Stomach (tissue), 9 donors: ENCODE results near the gene STRN4. TPM values are rescaled to one million over a fixed set of nuclear protein-coding genes. Genes with fewer than 3 reads are reported as not detected.

Experiments used
- DNase-seq, 2 donors: peaks; one replicate each; pipeline versions ENCODE4 v3.0.0 to v3.0.0-alpha.2; 2013 to 2019
- H3K27ac ChIP-seq, 5 donors: fragments of 200-600 bp in 4 of 5; sonication (generic) in 4 of 5; one replicate each; pipeline ENCODE4 v1.5.1; 2013 to 2019; ENCODE audit warnings: mild to moderate bottlenecking in 1 of 5, moderate library complexity in 1 of 5
- H3K27me3 ChIP-seq, 3 donors: fragments of 200-600 bp; sonication (generic); one replicate each; pipeline ENCODE4 v1.5.1; 2017 to 2019; ENCODE audit warnings: mixed run types in 1 of 3
- H3K36me3 ChIP-seq, 4 donors: fragments of 200-600 bp; sonication (generic); 1 replicate in 3 of 4; 2 replicates in 1 of 4; pipeline ENCODE4 v1.5.1; 2016 to 2019
- H3K4me1 ChIP-seq, 4 donors: fragments of 200-600 bp; sonication (generic); one replicate each; pipeline ENCODE4 v1.5.1; 2016 to 2019
- H3K4me3 ChIP-seq, 4 donors: fragments of 200-600 bp; sonication (generic) in 3 of 4; one replicate each; pipeline ENCODE4 v1.5.1; 2016 to 2019; ENCODE audit warnings: mild to moderate bottlenecking in 1 of 4
- H3K9me3 ChIP-seq, 4 donors: fragments of 200-600 bp; sonication (generic); one replicate each; pipeline ENCODE4 v1.5.1; 2016 to 2019
- CTCF ChIP-seq, 7 experiments: fragments of 450-650 bp in 4 of 7; fragments of 200-600 bp in 3 of 7; sonication (generic) in 3 of 7; IDR thresholded peaks; one replicate each; pipeline ENCODE4 v1.5.1; 2016 to 2019; ENCODE audit warnings: antibody characterized with exemption in 7 of 7, control low read depth in 2 of 7, mild to moderate bottlenecking in 1 of 7
- EP300 ChIP-seq: sonication (generic); formaldehyde crosslinking; IDR thresholded peaks from one replicate; pipeline ENCODE4 v1.6.1; 2017; ENCODE audit warnings: antibody characterized with exemption
- POLR2A ChIP-seq, 4 donors: fragments of 450-650 bp; IDR thresholded peaks; one replicate each; pipeline ENCODE4 v1.6.1; 2016; ENCODE audit warnings: antibody characterized with exemption in 4 of 4, control low read depth in 2 of 4, mild to moderate bottlenecking in 1 of 4, moderate library complexity in 1 of 4
- POLR2AphosphoS5 ChIP-seq, 3 donors: sonication (generic); formaldehyde crosslinking; IDR thresholded peaks; one replicate each; pipeline ENCODE4 v1.6.1; 2016; ENCODE audit warnings: antibody characterized with exemption in 3 of 3
- WGBS, 5 donors: extraction: QIAGEN DNeasy Blood & Tissue Kit in 3 of 5; methylation state at CpG; one replicate each; pipeline versions ENCODE4 v1.1.5 to v1.1.7; 2013 to 2018; 5-methylcytosine and 5-hydroxymethylcytosine counted together
- intact Hi-C: fragments of 100-400 bp; cut with DNase I; formaldehyde crosslinking; loops from one replicate; pipeline ENCODE4 v1.15.1; 2023; ENCODE audit warnings: low total_unique reads
- polyA plus RNA-seq, 3 donors: library from polyadenylated mRNA; stranded (reverse); fragments of 200-250 nt; gene quantifications; one replicate each; pipeline ENCODE4 v1.2.3, GENCODE V29; 2013
- total RNA-seq, 5 donors: library from RNA; depleted of rRNA; stranded (reverse); fragments of >200 nt; gene quantifications; one replicate each; pipeline versions ENCODE4 v1.1.0 to v1.2.3, GENCODE V29; 2014 to 2016
- donor health status: healthy with polysubstance abuse.
- donor health status: Bipolar disorder and iron deficiency.
- donor health status: healthy.

Gene STRN4
- total and polyA plus RNA-seq, 8 donors = 37.1 to 373 (median 62.1) TPM

DNA sequence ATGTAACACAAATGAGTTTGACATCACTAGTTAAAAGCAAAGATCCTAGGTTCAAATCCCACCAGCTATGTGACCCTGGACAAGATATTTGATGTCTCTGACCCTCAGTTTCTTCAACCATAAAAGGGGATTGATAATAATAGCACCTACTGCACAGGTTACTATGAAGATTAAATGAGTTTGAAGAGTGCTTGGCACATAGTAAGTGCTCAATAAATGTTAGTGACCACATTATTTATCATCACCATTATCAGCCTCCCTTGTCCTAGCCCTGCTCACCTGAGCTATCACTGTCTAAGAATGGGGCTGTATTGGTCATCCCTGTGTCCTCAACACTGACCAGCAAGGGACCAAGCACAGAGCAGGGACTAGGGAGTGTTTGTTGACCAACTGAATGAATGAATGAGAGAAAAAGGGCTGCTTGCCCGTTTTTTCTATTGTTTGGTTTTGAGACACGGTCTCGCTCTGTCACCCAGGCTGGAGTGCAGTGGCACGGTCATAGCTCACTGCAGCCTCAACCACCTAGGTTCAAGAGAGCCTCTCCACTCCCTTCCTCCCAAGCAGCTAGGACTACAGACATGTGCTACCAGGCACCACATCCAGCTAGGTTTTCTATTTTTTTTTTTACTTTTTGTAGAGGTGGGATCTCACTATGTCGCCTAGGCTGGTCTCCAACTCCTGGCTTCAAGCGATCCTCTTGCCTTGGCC, 58.7 kb downstream of the STRN4 start:
- H3K27ac ChIP-seq = no peak overlapping the region
- peaks cover 90 to 100% (median 100%) of the 10 kb centered on the region in 4 donors for H3K36me3 ChIP-seq
- H3K27me3 ChIP-seq = no peaks in the 10 kb centered on the region
- DNase-seq = no peak
- H3K9me3 ChIP-seq = no peaks in the 10 kb centered on the region
- H3K4me3 ChIP-seq = no peak overlapping the region
- WGBS, 5 donors = 89 to 93% (median 93%) methylated on average over 6 of the region's 6 CpGs
- TF ChIP-seq POLR2AphosphoS5 (IDR thresholded peaks at IDR 0.05) (no peak), POLR2A (IDR thresholded peaks at IDR 0.05) (no peak), EP300 (no peak), CTCF (IDR thresholded peaks at IDR 0.05) (no peak)
- no peaks in the 10 kb centered on the region for H3K4me1 ChIP-seq
- intact Hi-C loops = no loop called here

DNA sequence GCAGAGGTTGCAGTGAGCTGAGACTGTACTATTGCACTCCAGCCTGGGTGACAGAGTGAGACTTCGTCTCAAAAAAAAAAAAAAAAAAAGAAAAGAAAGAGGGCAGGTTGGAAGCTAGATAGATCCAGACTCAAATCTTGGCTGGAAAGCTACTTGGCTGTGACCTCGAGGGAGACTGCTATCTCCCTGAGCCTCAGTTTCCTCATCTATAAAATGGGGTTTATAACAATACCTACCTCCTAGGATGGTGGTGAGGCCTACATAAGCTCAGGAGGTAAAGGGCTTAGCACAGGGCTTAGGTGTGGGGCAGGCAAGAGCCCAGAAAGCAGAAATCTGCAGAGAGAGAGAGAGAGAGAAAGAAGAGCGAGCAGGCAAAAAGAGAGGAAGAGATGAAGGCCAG, 61.1 kb downstream of the STRN4 start:
- Histone ChIP-seq H3K36me3 (peaks cover 75 to 100% (median 100%) of the 10 kb centered on the region in 4 donors), H3K4me1 (no peaks in the 10 kb centered on the region), H3K27ac (no peak overlapping the region), H3K4me3 (no peak overlapping the region), H3K27me3 (no peaks in the 10 kb centered on the region), H3K9me3 (no peaks in the 10 kb centered on the region)
- TF ChIP-seq POLR2A (IDR thresholded peaks at IDR 0.05) = no peak
- no peak for TF ChIP-seq CTCF (IDR thresholded peaks at IDR 0.05)
- 58 to 88% (median 75%) methylated on average over 2 to 3 of the region's 3 CpGs for WGBS, 5 donors
- DNase-seq = no peak
- intact Hi-C loops = no loop called here

DNA sequence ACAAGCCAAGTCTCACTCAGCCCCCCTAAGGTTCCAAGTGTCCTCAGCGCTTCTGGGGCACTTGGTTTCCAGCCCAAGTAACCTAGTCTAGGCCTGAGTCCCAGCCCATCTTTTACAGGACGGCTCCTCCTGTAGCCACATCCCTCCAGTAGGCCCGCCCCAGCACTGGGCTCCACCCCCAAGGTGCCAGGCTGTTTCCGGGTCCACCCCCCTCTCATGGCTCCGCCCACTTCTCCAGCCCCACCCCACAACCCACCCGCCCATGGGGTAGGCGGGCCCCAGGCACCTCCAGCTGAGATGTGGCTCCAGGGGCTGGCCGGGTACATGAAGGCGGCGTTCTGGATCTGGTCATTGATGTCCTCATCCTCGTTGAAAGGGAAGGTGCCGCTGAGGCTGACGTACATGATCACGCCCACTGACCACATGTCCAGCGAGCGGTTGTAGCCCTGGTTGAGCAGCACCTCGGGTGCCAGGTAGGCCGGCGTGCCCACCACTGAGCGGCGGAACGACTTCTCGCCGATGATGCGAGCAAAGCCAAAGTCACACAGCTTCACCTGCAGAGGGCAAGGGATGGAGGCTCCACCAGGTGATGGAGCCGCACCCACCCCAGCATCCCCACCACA, 68.0 kb downstream of the STRN4 start:
- Histone ChIP-seq H3K36me3 (peaks cover 68 to 100% (median 100%) of the 10 kb centered on the region in 4 donors), H3K4me3 (no peak overlapping the region), H3K9me3 (no peaks in the 10 kb centered on the region), H3K4me1 (no peaks in the 10 kb centered on the region), H3K27ac (no peak overlapping the region), H3K27me3 (no peaks in the 10 kb centered on the region)
- TF ChIP-seq CTCF (IDR thresholded peaks at IDR 0.05) = no peak
- no peak for TF ChIP-seq EP300
- TF ChIP-seq POLR2A (IDR thresholded peaks at IDR 0.05) = no peak
- no peak for TF ChIP-seq POLR2AphosphoS5 (IDR thresholded peaks at IDR 0.05)
- intact Hi-C loops = no loop called here
- 81 to 86% (median 85%) methylated on average over 21 to 26 of the region's 26 CpGs for WGBS, 5 donors
- DNase-seq = peak; percentile 31 to 45

DNA sequence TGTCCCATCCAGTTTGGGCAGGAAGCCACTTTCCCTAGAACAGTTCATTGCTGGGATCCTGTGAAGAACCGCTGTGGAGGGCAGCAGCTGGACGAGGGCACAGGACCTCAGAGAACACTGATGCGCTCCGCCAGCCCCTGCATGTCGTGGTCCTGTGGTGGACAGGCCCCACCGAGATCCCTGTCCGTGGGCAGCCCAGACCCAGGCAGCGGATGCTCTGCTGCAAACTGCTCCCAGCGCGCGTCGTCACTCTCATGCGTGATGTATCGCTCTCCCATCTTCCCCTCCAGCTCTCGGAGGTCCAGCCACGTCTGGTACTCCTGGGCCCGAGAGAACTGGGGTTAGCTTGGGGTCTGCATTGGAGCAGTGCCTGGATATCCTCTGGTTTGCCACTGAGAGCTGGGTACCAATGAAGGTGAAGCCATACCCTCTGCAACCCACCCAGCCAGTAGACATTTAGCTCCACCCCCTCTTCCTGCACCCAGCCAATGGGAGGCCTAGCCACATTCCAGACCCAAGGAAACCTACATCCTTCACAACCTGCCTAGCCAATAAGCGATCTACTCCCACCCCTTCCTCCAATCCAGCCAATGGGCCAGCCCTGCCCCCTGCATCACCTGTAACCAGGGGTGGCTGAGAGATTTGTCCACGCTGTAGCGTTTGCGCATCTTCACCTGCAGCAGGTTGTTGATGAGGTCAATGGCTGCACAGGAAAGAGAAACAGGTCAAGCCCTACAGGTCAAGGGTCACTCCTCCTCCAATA, 71.7 kb downstream of the STRN4 start:
- DNase-seq = peak in 1 of 2 donors; percentile 52
- H3K4me3 ChIP-seq = no peak overlapping the region
- intact Hi-C loops = no loop called here
- no peak for TF ChIP-seq CTCF (IDR thresholded peaks at IDR 0.05)
- TF ChIP-seq EP300 = no peak
- TF ChIP-seq POLR2AphosphoS5 (IDR thresholded peaks at IDR 0.05) = no peak
- TF ChIP-seq POLR2A (IDR thresholded peaks at IDR 0.05) = no peak
- no peak overlapping the region for H3K27ac ChIP-seq
- H3K36me3 ChIP-seq = peaks cover 51 to 75% (median 74%) of the 10 kb centered on the region in 4 donors
- no peaks in the 10 kb centered on the region for H3K4me1 ChIP-seq
- H3K27me3 ChIP-seq = no peaks in the 10 kb centered on the region
- no peaks in the 10 kb centered on the region for H3K9me3 ChIP-seq
- whole genome bisulfite sequencing, 5 donors = 87 to 95% (median 94%) methylated on average over 20 to 21 of the region's 21 CpGs
